ENCODE data around the gene IL10.

The IL10 gene

DNA sequence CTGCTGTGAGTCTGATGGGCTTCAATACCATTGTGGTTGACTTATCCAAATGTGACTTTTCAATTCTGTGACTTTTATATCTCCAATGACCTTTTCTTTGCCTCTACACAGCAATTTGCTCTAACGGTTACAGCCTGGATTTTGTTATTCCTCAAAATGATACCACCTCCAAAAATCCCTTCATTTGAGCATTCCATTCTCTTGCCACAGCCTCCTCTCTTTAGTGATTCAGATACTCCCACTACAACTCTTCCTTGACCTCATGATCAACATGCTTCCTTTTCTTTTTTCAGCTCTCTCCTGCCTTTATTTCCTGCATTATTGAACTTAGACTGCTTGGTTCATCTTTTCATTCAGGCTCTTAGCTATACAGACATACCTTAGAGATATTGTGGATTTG, 18.3 kb downstream of the IL10 start:
- TF ChIP-seq, protein P1, sequence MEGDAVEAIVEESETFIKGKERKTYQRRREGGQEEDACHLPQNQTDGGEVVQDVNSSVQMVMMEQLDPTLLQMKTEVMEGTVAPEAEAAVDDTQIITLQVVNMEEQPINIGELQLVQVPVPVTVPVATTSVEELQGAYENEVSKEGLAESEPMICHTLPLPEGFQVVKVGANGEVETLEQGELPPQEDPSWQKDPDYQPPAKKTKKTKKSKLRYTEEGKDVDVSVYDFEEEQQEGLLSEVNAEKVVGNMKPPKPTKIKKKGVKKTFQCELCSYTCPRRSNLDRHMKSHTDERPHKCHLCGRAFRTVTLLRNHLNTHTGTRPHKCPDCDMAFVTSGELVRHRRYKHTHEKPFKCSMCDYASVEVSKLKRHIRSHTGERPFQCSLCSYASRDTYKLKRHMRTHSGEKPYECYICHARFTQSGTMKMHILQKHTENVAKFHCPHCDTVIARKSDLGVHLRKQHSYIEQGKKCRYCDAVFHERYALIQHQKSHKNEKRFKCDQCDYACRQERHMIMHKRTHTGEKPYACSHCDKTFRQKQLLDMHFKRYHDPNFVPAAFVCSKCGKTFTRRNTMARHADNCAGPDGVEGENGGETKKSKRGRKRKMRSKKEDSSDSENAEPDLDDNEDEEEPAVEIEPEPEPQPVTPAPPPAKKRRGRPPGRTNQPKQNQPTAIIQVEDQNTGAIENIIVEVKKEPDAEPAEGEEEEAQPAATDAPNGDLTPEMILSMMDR (IDR thresholded peaks at IDR 0.05; ENCODE audit: control insufficient read depth, extremely low read depth, insufficient read depth): no peak
- no peak for DNase-seq (ENCODE audit: low read depth)
- H3K4me3 ChIP-seq (ENCODE audit: low read depth, low read length): no peak overlapping the region

DNA sequence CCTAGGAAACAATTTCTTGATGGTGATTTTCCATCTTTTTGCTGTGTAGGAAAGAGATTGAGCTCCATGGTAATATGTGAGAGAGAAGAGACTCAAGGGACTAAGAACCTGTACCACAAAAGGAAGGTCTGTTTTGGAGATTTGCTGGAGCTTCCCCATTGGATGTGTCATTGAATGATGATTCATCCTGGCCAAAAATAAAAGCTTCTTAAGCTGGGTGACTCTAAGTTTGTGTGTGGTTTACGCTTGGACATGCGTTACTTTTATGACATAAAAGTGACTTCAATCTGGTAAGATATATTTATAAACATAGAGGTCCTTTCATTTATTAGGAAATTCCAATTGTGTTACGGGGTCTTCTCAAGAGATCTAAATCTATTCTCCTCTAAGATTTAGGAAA, 19.2 kb downstream of the IL10 start:
- TF ChIP-seq, protein P1 (IDR thresholded peaks at IDR 0.05; ENCODE audit: control insufficient read depth, extremely low read depth, insufficient read depth): no peak
- no peak overlapping the region for H3K4me3 ChIP-seq (ENCODE audit: low read depth, low read length)
- no peak for DNase-seq (ENCODE audit: low read depth)

DNA sequence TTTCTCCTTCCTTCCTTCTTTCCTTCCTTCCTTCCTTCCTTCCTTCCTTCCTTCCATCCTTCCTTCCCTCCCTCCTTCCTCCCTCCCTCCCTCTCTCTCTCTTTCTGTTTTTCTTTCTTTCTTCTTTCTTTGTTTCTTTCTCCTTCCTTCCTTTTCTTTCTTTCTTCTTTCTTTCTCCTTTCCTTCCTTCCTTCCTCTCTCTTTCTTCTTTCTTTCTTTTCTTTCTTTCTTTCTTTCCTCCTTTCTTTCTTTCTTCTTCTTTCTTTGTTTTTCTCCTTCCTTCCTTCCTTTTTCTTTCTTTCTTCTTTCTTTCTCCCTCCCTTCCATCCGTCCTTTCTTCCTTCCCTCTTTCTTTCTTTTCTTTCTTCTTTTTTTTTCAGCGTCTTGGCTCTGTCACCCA, 19.8 kb downstream of the IL10 start:
- no peak for DNase-seq (ENCODE audit: low read depth)
- TF ChIP-seq, protein P1 (IDR thresholded peaks at IDR 0.05; ENCODE audit: control insufficient read depth, extremely low read depth, insufficient read depth): no peak
- H3K4me3 ChIP-seq (ENCODE audit: low read depth, low read length): no peak overlapping the region

DNA sequence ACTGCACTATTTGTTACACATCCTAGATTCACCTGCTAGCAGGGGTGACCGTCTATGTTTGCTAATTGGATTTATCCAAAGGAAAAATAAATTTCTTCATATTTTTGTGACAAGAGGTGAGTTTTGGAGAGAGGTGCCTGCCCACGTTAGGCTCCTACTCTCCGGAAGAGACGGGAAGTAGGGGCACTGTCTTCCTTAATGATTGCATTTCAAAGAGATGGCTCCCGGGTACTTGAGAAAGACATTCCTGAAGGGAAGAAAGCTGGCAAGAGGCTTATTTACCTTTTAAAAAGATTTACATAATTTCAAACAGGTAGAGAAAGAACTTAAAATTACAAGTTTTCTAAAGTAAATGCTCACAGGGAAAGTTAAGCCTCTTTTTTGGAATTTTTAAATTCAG, 20.4 kb downstream of the IL10 start:
- no peak for DNase-seq (ENCODE audit: low read depth)
- TF ChIP-seq, protein P1 (IDR thresholded peaks at IDR 0.05; ENCODE audit: control insufficient read depth, extremely low read depth, insufficient read depth): no peak
- no peak overlapping the region for H3K4me3 ChIP-seq (ENCODE audit: low read depth, low read length)

DNA sequence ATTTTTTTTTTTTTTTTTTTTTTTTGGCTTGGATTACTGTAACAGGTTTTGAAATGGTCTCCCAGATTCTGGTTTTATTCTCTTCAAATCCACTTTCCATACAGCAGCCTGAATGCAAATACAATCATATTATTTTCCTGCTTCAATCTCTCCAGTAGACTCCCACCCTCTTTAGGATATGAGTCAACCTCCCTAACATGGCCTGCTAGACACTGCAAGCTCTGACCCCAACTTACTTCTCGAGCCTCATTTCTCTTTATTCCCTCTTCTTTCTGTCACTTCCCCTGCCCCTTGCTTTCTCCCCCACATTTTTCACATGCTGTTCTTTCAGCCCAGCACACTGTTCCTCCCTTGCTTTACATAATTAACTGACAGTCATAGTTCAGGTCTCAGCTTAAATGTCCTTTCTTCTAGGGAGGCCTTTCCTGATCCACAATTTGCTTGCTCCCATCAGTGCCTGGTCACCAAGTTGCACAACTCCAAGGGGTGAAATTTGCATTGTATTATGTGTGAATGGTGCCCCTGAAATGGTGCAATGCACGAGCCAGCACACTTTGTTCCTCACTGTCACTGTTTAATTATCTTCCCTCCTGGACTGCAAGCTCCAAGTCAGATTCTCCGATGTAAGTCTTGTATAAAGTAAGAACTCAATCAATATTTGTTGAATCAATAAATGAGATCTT, 23.8 kb downstream of the IL10 start:
- no peak for DNase-seq (ENCODE audit: low read depth)
- no peak overlapping the region for H3K4me3 ChIP-seq (ENCODE audit: low read depth, low read length)
- TF ChIP-seq, protein P1 (IDR thresholded peaks at IDR 0.05; ENCODE audit: control insufficient read depth, extremely low read depth, insufficient read depth): no peak

DNA sequence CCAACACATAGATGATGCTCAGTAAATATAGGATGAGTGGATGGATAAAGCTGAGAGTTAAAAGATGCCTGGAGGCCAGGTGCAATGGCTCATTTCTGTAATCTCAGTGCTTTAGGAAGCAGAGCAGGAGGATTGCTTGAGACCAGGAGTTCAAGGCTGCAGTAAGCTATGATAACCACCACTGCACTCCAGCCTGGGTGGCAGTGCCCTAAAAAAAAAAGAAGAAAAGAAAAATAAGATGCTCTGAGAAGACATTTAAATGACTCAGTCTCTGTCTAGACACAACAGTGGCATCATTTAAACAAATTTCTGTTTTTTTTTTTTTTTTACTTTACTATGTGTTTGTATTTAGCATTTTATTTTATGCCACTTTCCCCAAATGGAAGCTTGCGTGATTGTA, 27.0 kb downstream of the IL10 start:
- DNase-seq (ENCODE audit: low read depth): no peak
- TF ChIP-seq, protein P1 (IDR thresholded peaks at IDR 0.05; ENCODE audit: control insufficient read depth, extremely low read depth, insufficient read depth): no peak
- no peak overlapping the region for H3K4me3 ChIP-seq (ENCODE audit: low read depth, low read length)

DNA sequence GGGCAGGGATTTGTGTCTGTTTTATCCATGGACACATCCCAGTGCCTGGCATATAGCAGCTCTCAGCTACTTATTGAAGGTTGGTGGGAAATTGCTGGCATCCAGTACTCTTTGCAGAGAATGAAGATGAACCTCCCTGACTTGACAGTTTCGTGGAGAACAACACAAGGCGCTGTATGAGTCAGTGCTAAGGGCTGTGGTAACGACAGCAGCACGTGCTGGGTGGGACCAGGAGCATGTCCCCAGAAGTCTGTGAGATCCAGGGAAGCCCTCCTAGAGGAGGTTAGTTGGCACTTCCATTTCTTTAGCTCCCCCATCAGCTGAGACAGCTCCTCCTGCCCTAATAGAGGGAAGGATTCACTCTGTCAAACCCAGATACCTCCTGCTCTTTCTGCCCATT, 27.6 kb downstream of the IL10 start:
- H3K4me3 ChIP-seq (ENCODE audit: low read depth, low read length): no peak overlapping the region
- TF ChIP-seq, protein P1 (IDR thresholded peaks at IDR 0.05; ENCODE audit: control insufficient read depth, extremely low read depth, insufficient read depth): no peak
- DNase-seq (ENCODE audit: low read depth): no peak
